MM.1S (cell line): ENCODE results near the gene TMEM40.

Experiments used
- DNase-seq: peaks from one replicate; pipeline ENCODE4 v3.0.0-alpha.2; 2015
- H2AFZ ChIP-seq: fragments of 300-600 bp; sonication (generic); 2 replicates; pipeline ENCODE4 v1.6.0; 2016; ENCODE audit warnings: antibody characterized with exemption, low read length
- H3F3A ChIP-seq: fragments of 300-600 bp; sonication (generic); 2 replicates; pipeline ENCODE4 v1.6.1; 2016; ENCODE audit warnings: mild to moderate bottlenecking, antibody characterized with exemption, low read length, moderate library complexity, mixed read lengths; ENCODE audit not compliant: insufficient read depth
- H3K27ac ChIP-seq: fragments of 300-600 bp; sonication (generic); 2 replicates; pipeline ENCODE4 v1.5.1; 2016; ENCODE audit warnings: mild to moderate bottlenecking, low read length
- H3K27me3 ChIP-seq: fragments of 300-600 bp; sonication (generic); replicated peaks from 2 replicates; pipeline ENCODE4 v1.6.0; 2016; ENCODE audit warnings: low read length; ENCODE audit not compliant: insufficient read depth
- H3K36me3 ChIP-seq: fragments of 300-600 bp; sonication (generic); replicated peaks from 2 replicates; pipeline ENCODE4 v1.6.1; 2016; ENCODE audit warnings: mild to moderate bottlenecking, low read length, mixed read lengths; ENCODE audit not compliant: insufficient read depth
- H3K4me1 ChIP-seq: fragments of 300-600 bp; sonication (generic); 2 replicates; pipeline ENCODE4 v1.6.1; 2016; ENCODE audit warnings: low read length, mixed read lengths
- H3K4me2 ChIP-seq: fragments of 300-600 bp; sonication (generic); 2 replicates; pipeline ENCODE4 v1.6.0; 2016; ENCODE audit warnings: low read depth, low read length
- H3K4me3 ChIP-seq: fragments of 300-600 bp; sonication (generic); 2 replicates; pipeline ENCODE4 v1.5.1; 2016; ENCODE audit warnings: low read length, mixed read lengths
- H3K79me2 ChIP-seq: fragments of 300-600 bp; sonication (generic); 2 replicates; pipeline ENCODE4 v1.6.1; 2016; ENCODE audit warnings: mixed run types, low read length, mixed read lengths
- H3K9ac ChIP-seq: fragments of 300-600 bp; sonication (generic); 2 replicates; pipeline ENCODE4 v1.6.1; 2016; ENCODE audit warnings: low read length, mixed read lengths
- H3K9me2 ChIP-seq: fragments of 300-600 bp; sonication (generic); replicated peaks from 2 replicates; pipeline ENCODE4 v1.6.1; 2016; ENCODE audit warnings: mild to moderate bottlenecking, low read length, mixed read lengths; ENCODE audit not compliant: insufficient read depth
- H3K9me3 ChIP-seq: fragments of 300-600 bp; sonication (generic); replicated peaks from 2 replicates; pipeline ENCODE4 v1.6.1; 2016; ENCODE audit warnings: mild to moderate bottlenecking, low read length, mixed read lengths; ENCODE audit not compliant: insufficient read depth
- H4K20me1 ChIP-seq: fragments of 300-600 bp; sonication (generic); 2 replicates; pipeline ENCODE4 v1.6.1; 2016; ENCODE audit warnings: mild to moderate bottlenecking, low read length, moderate library complexity, mixed read lengths; ENCODE audit not compliant: insufficient read depth
- CTCF ChIP-seq: fragments of 300-600 bp; sonication (generic); IDR thresholded peaks from 2 replicates; pipeline ENCODE4 v1.5.1; 2016; ENCODE audit warnings: antibody characterized with exemption, low read length, mixed read lengths
- EZH2 ChIP-seq: fragments of 300-600 bp; sonication (generic); optimal IDR thresholded peaks from 2 replicates; pipeline ENCODE3; 2017; ENCODE audit warnings: low read depth, mild to moderate bottlenecking, antibody characterized with exemption, low read length, mixed read lengths
- EZH2phosphoT487 ChIP-seq: fragments of 300-600 bp; sonication (generic); IDR thresholded peaks from 2 replicates; pipeline ENCODE4 v1.6.1; 2018; ENCODE audit warnings: antibody characterized with exemption, low read length

The TMEM40 gene

DNA sequence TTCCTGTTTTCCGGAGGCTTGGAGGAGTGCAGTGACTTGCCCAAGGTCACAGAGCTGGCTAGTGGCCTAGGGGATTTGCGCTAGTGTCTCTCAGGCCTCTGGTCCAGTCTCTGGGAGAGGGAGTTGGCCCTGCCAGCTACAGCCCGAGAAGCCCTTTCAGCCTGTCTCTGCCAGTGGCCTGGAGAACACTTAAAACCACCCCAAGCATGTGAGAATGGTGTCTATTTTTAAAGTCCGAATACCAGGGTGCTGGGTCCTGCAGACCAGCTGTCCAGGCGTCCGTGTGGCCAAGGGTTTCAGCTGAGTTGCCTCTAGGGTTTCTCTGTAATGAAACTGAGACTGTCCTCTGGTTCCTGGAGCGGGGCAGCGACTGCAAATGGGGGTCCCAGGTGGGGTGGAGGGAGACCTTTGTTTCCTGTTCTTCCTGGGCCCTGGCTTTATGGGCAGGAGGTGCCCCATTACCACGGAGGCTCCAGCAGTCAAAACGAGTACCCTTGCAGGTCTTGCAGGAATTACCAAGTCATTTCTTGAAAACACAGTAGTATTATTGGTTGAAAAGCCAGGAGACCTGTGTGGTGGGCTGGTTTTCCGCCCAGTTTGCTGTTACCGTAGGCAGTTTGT, 39.6 kb upstream of the TMEM40 start:
- H3K4me3 ChIP-seq = no peak overlapping the region
- no peaks in the 10 kb centered on the region for H4K20me1 ChIP-seq
- H3F3A ChIP-seq = no peaks in the 10 kb centered on the region
- no peak for DNase-seq
- no peaks in the 10 kb centered on the region for H3K79me2 ChIP-seq
- no peak overlapping the region for H2AFZ ChIP-seq
- H3K4me1 ChIP-seq = no peaks in the 10 kb centered on the region
- TF ChIP-seq CTCF = no peak
- TF ChIP-seq EZH2phosphoT487 = no peak
- no peak for TF ChIP-seq EZH2
- no peaks in the 10 kb centered on the region for H3K9me2 ChIP-seq
- no peaks in the 10 kb centered on the region for H3K9me3 ChIP-seq
- 0 out of 2 replicates have a peak, but pooled peaks cover 7% of the 10 kb centered on the region for H3K27me3 ChIP-seq
- H3K27ac ChIP-seq = no peak overlapping the region
- no peaks in the 10 kb centered on the region for H3K36me3 ChIP-seq
- H3K9ac ChIP-seq = no peak overlapping the region
- H3K4me2 ChIP-seq = no peak overlapping the region

GRCh38 chr3:12797892-12798558, 39.0 kb upstream of the TMEM40 start:
- Histone ChIP-seq H4K20me1 (no peaks in the 10 kb centered on the region), H3K4me1 (no peaks in the 10 kb centered on the region), H3K27ac (no peak overlapping the region), H3K79me2 (no peaks in the 10 kb centered on the region), H3K9me2 (no peaks in the 10 kb centered on the region), H2AFZ (no peak overlapping the region), H3K9me3 (no peaks in the 10 kb centered on the region), H3K27me3 (0 out of 2 replicates have a peak, but pooled peaks cover 7% of the 10 kb centered on the region), H3K9ac (no peak overlapping the region), H3K4me3 (no peak overlapping the region), H3F3A (no peaks in the 10 kb centered on the region), H3K36me3 (no peaks in the 10 kb centered on the region), H3K4me2 (no peak overlapping the region)
- no peak for DNase-seq
- TF ChIP-seq CTCF (no peak), EZH2phosphoT487 (no peak), EZH2 (no peak)

- Histone ChIP-seq H3K27ac (no peak overlapping the region), H3K9ac (no peak overlapping the region), H3K9me3 (no peaks in the 10 kb centered on the region), H3K27me3 (0 out of 2 replicates have a peak, but pooled peaks cover 7% of the 10 kb centered on the region), H3K9me2 (no peaks in the 10 kb centered on the region), H2AFZ (no peak overlapping the region), H3K4me1 (no peaks in the 10 kb centered on the region), H3K79me2 (no peaks in the 10 kb centered on the region), H3K4me3 (no peak overlapping the region), H3K36me3 (no peaks in the 10 kb centered on the region), H4K20me1 (no peaks in the 10 kb centered on the region), H3F3A (no peaks in the 10 kb centered on the region), H3K4me2 (no peak overlapping the region)
- no peak for TF ChIP-seq CTCF
- TF ChIP-seq EZH2 = no peak
- no peak for TF ChIP-seq EZH2phosphoT487
- DNase-seq = no peak
These were observed 38.2 kb upstream of the TMEM40 start for GRCh38 chr3:12797124-12797891.
